CD8-positive, alpha-beta memory T cell (primary cell): ENCODE measurements around the gene ZNF217. TPM values are rescaled to one million over a fixed set of nuclear protein-coding genes. Genes with fewer than 3 reads are reported as not detected.
"Not testable (repeated sequence)": the region's sequence is repeated elsewhere in the genome, so short reads cannot be mapped to it uniquely, and the experiment has no call there.

Source experiments
- CTCF ChIA-PET: fragments of 350-600 bp; sonication (Branson Sonifier 250); formaldehyde crosslinking; loops from one replicate; lab custom pipeline; 2021; ENCODE audit warnings: antibody characterized with exemption; lab: Charles Lee
- POLR2A ChIA-PET: fragments of 350-600 bp; sonication (Branson Sonifier 250); formaldehyde crosslinking; loops from one replicate; lab custom pipeline; 2021; ENCODE audit warnings: antibody characterized with exemption; lab: Charles Lee
- DNase-seq, 5 donors: peaks; one replicate each; pipeline versions ENCODE4 v3.0.0 to v3.0.0-alpha.2; 2020 to 2022; ENCODE audit warnings: mixed read lengths in 1 of 5
- H3K27ac ChIP-seq: one replicate; pipeline ENCODE4 v1.7.0; 2013; ENCODE audit warnings: low read depth, mild to moderate bottlenecking, low read length, moderate library complexity
- H3K27me3 ChIP-seq: 2 replicates; pipeline ENCODE4 v1.7.0; 2013; ENCODE audit warnings: low read length, mild to moderate bottlenecking; ENCODE audit not compliant: insufficient read depth, poor library complexity, severe bottlenecking
- H3K36me3 ChIP-seq: 2 replicates; pipeline ENCODE4 v1.7.0; 2013; ENCODE audit warnings: mild to moderate bottlenecking, low read length, moderate library complexity; ENCODE audit not compliant: insufficient read depth
- H3K4me1 ChIP-seq: 2 replicates; pipeline ENCODE4 v1.7.0; 2013; ENCODE audit warnings: mild to moderate bottlenecking, low read length, moderate library complexity; ENCODE audit not compliant: insufficient read depth
- H3K4me3 ChIP-seq: 2 replicates; pipeline ENCODE4 v1.7.0; 2013; ENCODE audit warnings: mild to moderate bottlenecking, low read length
- H3K9me3 ChIP-seq: 2 replicates; pipeline ENCODE4 v1.7.0; 2013; ENCODE audit warnings: mild to moderate bottlenecking, low read length
- H3K27ac Mint-ChIP-seq, 8 donors: one replicate each; pipeline ENCODE4 v1.8.0; 2020 to 2021; ENCODE audit warnings: mixed read lengths in 8 of 8, mild to moderate bottlenecking in 6 of 8, inconsistent platforms in 3 of 8, moderate library complexity in 3 of 8
- H3K27me3 Mint-ChIP-seq, 2 donors: one replicate each; pipeline ENCODE4 v1.8.0; 2020 to 2021; ENCODE audit warnings: mixed read lengths in 2 of 2, mild to moderate bottlenecking in 1 of 2, moderate library complexity in 1 of 2
- H3K36me3 Mint-ChIP-seq, 3 donors: one replicate each; pipeline ENCODE4 v1.8.0; 2020 to 2021; ENCODE audit warnings: mixed read lengths in 3 of 3, inconsistent platforms in 1 of 3, mild to moderate bottlenecking in 1 of 3
- H3K4me1 Mint-ChIP-seq, 3 donors: one replicate each; pipeline ENCODE4 v1.8.0; 2020 to 2021; ENCODE audit warnings: mixed read lengths in 3 of 3, inconsistent platforms in 1 of 3, mild to moderate bottlenecking in 1 of 3
- H3K4me3 Mint-ChIP-seq, 7 donors: one replicate each; pipeline ENCODE4 v1.8.0; 2020 to 2021; ENCODE audit warnings: mixed read lengths in 7 of 7, mild to moderate bottlenecking in 6 of 7, moderate library complexity in 4 of 7, inconsistent platforms in 2 of 7
- H3K9me3 Mint-ChIP-seq, 5 donors: one replicate each; pipeline ENCODE4 v1.8.0; 2020 to 2022; ENCODE audit warnings: mixed read lengths in 5 of 5, mild to moderate bottlenecking in 3 of 5, moderate library complexity in 2 of 5, inconsistent platforms in 1 of 5
- polyA plus RNA-seq: library from polyadenylated mRNA; unstranded; fragments of 300-500 nt; fragmentation: Illumina TruSeq; gene quantifications from one replicate; pipeline ENCODE4 v1.2.3, GENCODE V29; 2021
- total RNA-seq, 2 experiments: library from RNA; stranded (reverse); gene quantifications; one replicate each; pipeline ENCODE4 v1.2.3, GENCODE V29; 2021

Gene ZNF217
- total and polyA plus RNA-seq, 3 experiments from 2014 or later: 24.0 to 54.3 (median 52.5) TPM

DNA sequence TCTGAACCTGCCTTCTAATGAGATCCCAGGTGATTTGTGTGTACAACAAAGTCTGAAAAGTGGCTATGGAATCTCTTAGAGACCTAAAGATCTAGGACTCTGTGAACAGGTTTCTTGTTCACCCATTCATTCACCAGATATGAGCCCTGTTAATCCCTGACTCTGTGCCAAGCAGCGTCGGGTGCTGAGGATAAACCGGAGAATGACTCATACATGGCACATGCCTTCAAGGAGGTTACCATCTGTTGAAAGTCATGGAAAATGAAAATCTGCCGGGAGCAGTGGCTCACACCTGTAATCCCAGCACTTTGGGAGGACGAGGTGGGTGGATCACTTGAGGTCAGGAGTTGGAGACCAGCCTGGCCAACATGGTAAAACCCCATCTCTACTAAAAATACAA lies 72.2 kb downstream of the ZNF217 start:
- H3K27ac Mint-ChIP-seq, H3K36me3 Mint-ChIP-seq, H3K9me3 Mint-ChIP-seq, POLR2A ChIA-PET, H3K9me3 ChIP-seq, H3K4me3 ChIP-seq, H3K27me3 ChIP-seq, DNase-seq, H3K4me1 Mint-ChIP-seq, H3K27ac ChIP-seq, H3K36me3 ChIP-seq, CTCF ChIA-PET, H3K4me3 Mint-ChIP-seq, H3K27me3 Mint-ChIP-seq, H3K4me1 ChIP-seq: not testable (repeated sequence)

DNA sequence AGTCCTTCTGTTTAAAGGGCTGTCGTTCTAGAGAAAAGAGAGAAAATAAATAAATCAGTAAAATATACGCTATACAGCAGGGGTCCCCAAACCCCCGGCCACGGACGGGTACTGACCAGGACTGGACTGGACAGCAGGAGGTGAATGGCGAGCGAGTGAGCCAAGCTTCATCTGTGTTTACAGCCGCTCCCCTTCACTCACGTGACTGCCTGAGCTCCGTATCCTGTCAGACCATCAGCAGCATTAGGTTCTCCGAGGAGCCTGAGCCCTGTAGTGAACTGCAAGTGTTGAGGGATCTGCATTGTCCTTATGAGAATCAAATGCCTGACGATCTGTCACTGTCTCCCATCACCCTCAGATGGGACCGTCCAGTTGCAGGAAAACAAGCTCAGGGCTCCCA lies 76.5 kb downstream of the ZNF217 start:
- no peak for DNase-seq
- Histone ChIP-seq H3K9me3 (no peaks in the 10 kb centered on the region), H3K27ac (no peak overlapping the region), H3K4me3 (no peak overlapping the region), H3K36me3 (no peaks in the 10 kb centered on the region), H3K4me1 (no peaks in the 10 kb centered on the region), H3K27me3 (no peaks in the 10 kb centered on the region)
- Mint-ChIP-seq H3K27ac (no peak overlapping the region), H3K4me3 (no peak overlapping the region), H3K36me3 (no peaks in the 10 kb centered on the region), H3K27me3 (peaks cover 0 to 5% of the 10 kb centered on the region in 2 donors), H3K4me1 (no peaks in the 10 kb centered on the region), H3K9me3 (no peaks in the 10 kb centered on the region)
- ChIA-PET CTCF (no interaction called here), POLR2A (no interaction called here)
